HEK293T (cell line): Measurements from ENCODE around the gene IL1F10.

Experiments
- BHLHE40 ChIP-seq: fragments of 450-650 bp; IDR thresholded peaks from 2 replicates; pipeline ENCODE4 v1.6.1; 2016; ENCODE audit warnings: mild to moderate bottlenecking, moderate library complexity, borderline replicate concordance
- ELF4 ChIP-seq: fragments of 450-650 bp; IDR thresholded peaks from 2 replicates; pipeline ENCODE4 v1.6.1; 2017; ENCODE audit warnings: antibody characterized with exemption
- FOXA1 ChIP-seq: fragments of 450-650 bp; IDR thresholded peaks from 2 replicates; pipeline ENCODE4 v1.6.1; 2016; ENCODE audit warnings: mild to moderate bottlenecking
- HDGF ChIP-seq: fragments of 450-650 bp; IDR thresholded peaks from 2 replicates; pipeline ENCODE4 v1.6.1; 2017; ENCODE audit warnings: antibody characterized with exemption, borderline replicate concordance
- ZNF384 ChIP-seq: fragments of 450-650 bp; IDR thresholded peaks from 2 replicates; pipeline ENCODE4 v1.6.1; 2016

DNA sequence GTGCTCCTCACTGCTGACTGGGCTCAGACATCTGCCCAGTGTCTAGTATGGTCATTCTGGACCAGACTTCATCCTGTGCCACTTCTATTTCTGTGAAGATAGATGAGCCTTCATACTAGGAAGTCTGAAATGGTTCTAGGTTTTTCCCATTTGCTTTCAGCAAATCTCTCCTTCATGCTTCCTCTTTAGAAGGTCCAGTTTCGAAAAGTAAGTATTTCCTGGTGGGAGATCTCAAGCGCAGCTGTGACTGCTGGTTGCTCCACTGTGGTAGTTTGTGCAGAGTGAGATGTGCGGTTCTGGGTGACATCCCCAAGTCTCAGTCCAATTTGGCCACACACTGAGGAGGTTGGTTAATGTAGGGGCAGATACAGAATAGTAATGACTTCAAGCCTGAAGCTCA, 29.5 kb upstream of the IL1F10 start:
- TF ChIP-seq BHLHE40 (no peak), FOXA1 (no peak), ZNF384 (no peak), HDGF (no peak), ELF4 (no peak)
